K562 (cell line): ENCODE measurements around the gene POP7. TPM values are rescaled to one million over a fixed set of nuclear protein-coding genes. Genes with fewer than 3 reads are reported as not detected.

Experiments
- BHLHE40 ChIP-seq: IDR thresholded peaks from 2 replicates; pipeline ENCODE4 v1.6.1; 2011; ENCODE audit warnings: low read length, improper control_type of control experiment
- CBFA2T3 ChIP-seq: fragments of 450-650 bp; IDR thresholded peaks from 2 replicates; pipeline ENCODE4 v1.6.1; 2017
- FOXP4 ChIP-seq: sonication (generic); formaldehyde crosslinking; IDR thresholded peaks from 2 replicates; pipeline ENCODE4 v1.8.0; 2022; ENCODE audit warnings: mild to moderate bottlenecking, missing genetic modification reagents, borderline replicate concordance
- MAZ ChIP-seq, 2 experiments: fragments of 450-650 bp in 1 of 2; sonication (generic) in 1 of 2; formaldehyde crosslinking; IDR thresholded peaks in 1 of 2; conservative IDR thresholded peaks in 1 of 2; 2 replicates each; pipeline versions ENCODE4 v1.4.0 to v1.5.0; 2020; ENCODE audit warnings: mild to moderate bottlenecking in 1 of 2, missing genetic modification reagents in 1 of 2
- POLR2AphosphoS2 ChIP-seq: IDR thresholded peaks from 2 replicates; pipeline ENCODE4 v1.6.1; 2012; ENCODE audit warnings: low read length, improper control_type of control experiment
- POLR2H ChIP-seq: IDR thresholded peaks from 2 replicates; pipeline ENCODE4 v1.6.1; 2016; ENCODE audit warnings: missing genetic modification characterization, low read depth, mild to moderate bottlenecking, control low read depth, missing compliant biosample characterization, moderate library complexity
- RBM39 ChIP-seq: fragments of 200-400 bp; formaldehyde crosslinking; optimal IDR thresholded peaks from 2 replicates; pipeline ENCODE3; 2018; ENCODE audit warnings: low read depth, low read length
- SNIP1 ChIP-seq: fragments of 450-650 bp; IDR thresholded peaks from 2 replicates; pipeline ENCODE4 v1.7.1; 2017; ENCODE audit warnings: low read depth, mild to moderate bottlenecking
- ZBTB17 ChIP-seq: fragments of 450-650 bp; formaldehyde crosslinking; IDR thresholded peaks from 2 replicates; pipeline ENCODE4 v1.4.0; 2020; ENCODE audit warnings: mild to moderate bottlenecking
- ZBTB33 ChIP-seq: sonication (generic); formaldehyde crosslinking; IDR thresholded peaks from 2 replicates; pipeline ENCODE4 v1.8.1; 2023; ENCODE audit warnings: mild to moderate bottlenecking, missing genetic modification reagents
- ZNF146 ChIP-seq: IDR thresholded peaks from one replicate; pipeline ENCODE4 v1.6.1; 2018; ENCODE audit warnings: missing compliant biosample characterization; ENCODE audit not compliant: unreplicated experiment
- ZNF511 ChIP-seq: sonication (generic); formaldehyde crosslinking; IDR thresholded peaks from 2 replicates; pipeline ENCODE4 v1.8.0; 2022; ENCODE audit warnings: mild to moderate bottlenecking, missing genetic modification reagents
- ZNF584 ChIP-seq: fragments of 200-800 bp; sonication (Bioruptor generic); IDR thresholded peaks from 2 replicates; pipeline ENCODE4 v1.6.1; 2016; ENCODE audit warnings: low read depth, mild to moderate bottlenecking, missing genetic modification characterization, missing compliant biosample characterization
- ZNF740 ChIP-seq, 3 experiments: fragments of 200-800 bp in 1 of 3; sonication (Bioruptor generic) in 1 of 3; sonication (generic) in 1 of 3; formaldehyde crosslinking in 1 of 3; IDR thresholded peaks; 2 replicates each; pipeline versions ENCODE4 v1.6.1 to v1.8.0; 2016 to 2022; ENCODE audit warnings: mild to moderate bottlenecking in 2 of 3, missing compliant biosample characterization in 2 of 3, missing genetic modification characterization in 2 of 3, missing genetic modification reagents in 1 of 3
- ZNF778 ChIP-seq: fragments of 450-650 bp; formaldehyde crosslinking; IDR thresholded peaks from 2 replicates; pipeline ENCODE4 v1.4.0; 2020; ENCODE audit warnings: mild to moderate bottlenecking, moderate library complexity
- polyA plus RNA-seq, 8 experiments: library from polyadenylated mRNA; depleted of rRNA in 4 of 8; stranded (reverse) in 5 of 8; unstranded in 3 of 8; fragments of >200 nt; fragmentation: Nextera tagmentation in 2 of 8; fragmentation: Illumina TruSeq in 1 of 8; extraction: Ambion mirVana in 2 of 8; extraction: Trizol in 1 of 8; gene quantifications; 2 replicates each; pipeline versions ENCODE4 v1.2.1 to v1.2.3, GENCODE V29; 2011 to 2014; ENCODE audit warnings: inconsistent platforms in 1 of 8, missing spikeins in 1 of 8
- total RNA-seq, 7 experiments: library from RNA; depleted of rRNA in 6 of 7; stranded (reverse); fragments of >200 nt in 6 of 7; fragmentation: Illumina TruSeq in 2 of 7; extraction: Trizol in 2 of 7; gene quantifications; 2 replicates each; pipeline versions ENCODE4 v1.2.1 to v1.2.3, GENCODE V29; 2011 to 2021; ENCODE audit warnings: low replicate concordance in 1 of 7
- TF ChIP-seq, protein P1 (sequence below): conservative IDR thresholded peaks from 2 replicates; pipeline ENCODE4 v1.6.1; 2011; ENCODE audit warnings: low read depth, mild to moderate bottlenecking, low read length; ENCODE audit not compliant: control insufficient read depth
- TF ChIP-seq, protein P2 (sequence below): fragments of 200-800 bp; sonication (Bioruptor generic); IDR thresholded peaks from 2 replicates; pipeline ENCODE4 v1.6.1; 2017; ENCODE audit warnings: missing genetic modification characterization, missing compliant biosample characterization

POP7 gene
- total and polyA plus RNA-seq, 9 of the 15 experiments (the other 6 are each of a cell fraction or from before 2014, with no cell fraction given), result 11.5 to 163 (median 68.9) TPM

DNA sequence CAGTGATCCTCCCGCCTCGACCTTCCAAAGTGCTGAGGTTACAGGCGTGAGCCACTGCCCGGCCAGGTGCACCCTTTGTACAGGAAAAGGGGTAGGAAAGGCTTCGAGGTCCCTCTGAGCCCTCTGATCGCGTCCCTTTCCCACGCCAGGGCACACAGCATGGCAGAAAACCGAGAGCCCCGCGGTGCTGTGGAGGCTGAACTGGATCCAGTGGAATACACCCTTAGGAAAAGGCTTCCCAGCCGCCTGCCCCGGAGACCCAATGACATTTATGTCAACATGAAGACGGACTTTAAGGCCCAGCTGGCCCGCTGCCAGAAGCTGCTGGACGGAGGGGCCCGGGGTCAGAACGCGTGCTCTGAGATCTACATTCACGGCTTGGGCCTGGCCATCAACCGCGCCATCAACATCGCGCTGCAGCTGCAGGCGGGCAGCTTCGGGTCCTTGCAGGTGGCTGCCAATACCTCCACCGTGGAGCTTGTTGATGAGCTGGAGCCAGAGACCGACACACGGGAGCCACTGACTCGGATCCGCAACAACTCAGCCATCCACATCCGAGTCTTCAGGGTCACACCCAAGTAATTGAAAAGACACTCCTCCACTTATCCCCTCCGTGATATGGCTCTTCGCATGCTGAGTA is 871 bp downstream of the POP7 start (continued):
- TF ChIP-seq, protein P1, sequence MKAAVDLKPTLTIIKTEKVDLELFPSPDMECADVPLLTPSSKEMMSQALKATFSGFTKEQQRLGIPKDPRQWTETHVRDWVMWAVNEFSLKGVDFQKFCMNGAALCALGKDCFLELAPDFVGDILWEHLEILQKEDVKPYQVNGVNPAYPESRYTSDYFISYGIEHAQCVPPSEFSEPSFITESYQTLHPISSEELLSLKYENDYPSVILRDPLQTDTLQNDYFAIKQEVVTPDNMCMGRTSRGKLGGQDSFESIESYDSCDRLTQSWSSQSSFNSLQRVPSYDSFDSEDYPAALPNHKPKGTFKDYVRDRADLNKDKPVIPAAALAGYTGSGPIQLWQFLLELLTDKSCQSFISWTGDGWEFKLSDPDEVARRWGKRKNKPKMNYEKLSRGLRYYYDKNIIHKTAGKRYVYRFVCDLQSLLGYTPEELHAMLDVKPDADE, result no peak
- TF ChIP-seq ZBTB33 (CRISPR knock-in tag), result no peak
- no peak for TF ChIP-seq MAZ (CRISPR knock-in tag; conservative IDR thresholded peaks at IDR 0.05 in 1 of 2, IDR thresholded peaks at IDR 0.05 in 1 of 2)
- no peak for TF ChIP-seq ZNF146 (CRISPR knock-in tag)
- no peak for TF ChIP-seq RBM39
- TF ChIP-seq BHLHE40, result 0 out of 2 replicates have a peak, but pooled peaks have one; percentile 6
- TF ChIP-seq, protein P2, sequence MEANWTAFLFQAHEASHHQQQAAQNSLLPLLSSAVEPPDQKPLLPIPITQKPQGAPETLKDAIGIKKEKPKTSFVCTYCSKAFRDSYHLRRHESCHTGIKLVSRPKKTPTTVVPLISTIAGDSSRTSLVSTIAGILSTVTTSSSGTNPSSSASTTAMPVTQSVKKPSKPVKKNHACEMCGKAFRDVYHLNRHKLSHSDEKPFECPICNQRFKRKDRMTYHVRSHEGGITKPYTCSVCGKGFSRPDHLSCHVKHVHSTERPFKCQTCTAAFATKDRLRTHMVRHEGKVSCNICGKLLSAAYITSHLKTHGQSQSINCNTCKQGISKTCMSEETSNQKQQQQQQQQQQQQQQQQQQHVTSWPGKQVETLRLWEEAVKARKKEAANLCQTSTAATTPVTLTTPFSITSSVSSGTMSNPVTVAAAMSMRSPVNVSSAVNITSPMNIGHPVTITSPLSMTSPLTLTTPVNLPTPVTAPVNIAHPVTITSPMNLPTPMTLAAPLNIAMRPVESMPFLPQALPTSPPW, result no peak
- no peak for TF ChIP-seq SNIP1
- TF ChIP-seq FOXP4 (CRISPR knock-in tag), result no peak
- no peak for TF ChIP-seq POLR2H
- no peak for TF ChIP-seq POLR2AphosphoS2
- TF ChIP-seq ZNF511 (CRISPR knock-in tag), result peak; percentile 58; the same call in 1 of the 2 replicates
- no peak for TF ChIP-seq ZNF584 (CRISPR knock-in tag)
- no peak for TF ChIP-seq CBFA2T3
- TF ChIP-seq ZNF740 (CRISPR knock-in tag; IDR thresholded peaks at IDR 0.05), result no peak
- no peak for TF ChIP-seq ZNF740 (tag; IDR thresholded peaks at IDR 0.05)
- TF ChIP-seq ZNF778 (CRISPR knock-in tag), result no peak
- TF ChIP-seq ZBTB17 (CRISPR knock-in tag), result peak; percentile 65; the same call in 1 of the 2 replicates
